Astrocyte (in vitro differentiated cells and primary cell): ENCODE measurements around the gene TTC34. TPM values are rescaled to one million over a fixed set of nuclear protein-coding genes. Genes with fewer than 3 reads are reported as not detected.

Experiments
- DNase-seq: peaks from one replicate; pipeline ENCODE4 v3.0.0-alpha.2; 2010; ENCODE audit warnings: low read depth
- FAIRE-seq: peaks from 2 replicates; lab custom pipeline; 2011; peaks lifted over from hg19 to GRCh38; lab: Jason Lieb, UNC
- H2AFZ ChIP-seq: 2 replicates; pipeline ENCODE4 v1.6.0; 2012; ENCODE audit warnings: low read depth, low read length, inconsistent platforms
- H3K27ac ChIP-seq: 2 replicates; pipeline ENCODE4 v1.5.1; 2011; ENCODE audit warnings: low read depth, low read length, inconsistent platforms
- H3K27me3 ChIP-seq: 2 replicates; pipeline ENCODE4 v1.6.0; 2011; ENCODE audit warnings: low read length, inconsistent platforms; ENCODE audit not compliant: insufficient read depth
- H3K36me3 ChIP-seq: 2 replicates; pipeline ENCODE4 v1.5.1; 2011; ENCODE audit warnings: low read length, inconsistent platforms; ENCODE audit not compliant: insufficient read depth
- H3K4me1 ChIP-seq: 2 replicates; pipeline ENCODE4 v1.5.1; 2011; ENCODE audit warnings: low read length, inconsistent platforms; ENCODE audit not compliant: insufficient read depth
- H3K4me2 ChIP-seq: 2 replicates; pipeline ENCODE4 v1.6.0; 2012; ENCODE audit warnings: low read length, inconsistent platforms
- H3K4me3 ChIP-seq: 2 replicates; pipeline ENCODE4 v1.5.1; 2011; ENCODE audit warnings: low read depth, mild to moderate bottlenecking, low read length, inconsistent platforms; ENCODE audit not compliant: insufficient read depth
- H3K79me2 ChIP-seq: 2 replicates; pipeline ENCODE4 v1.6.0; 2012; ENCODE audit warnings: mild to moderate bottlenecking, low read length, inconsistent platforms; ENCODE audit not compliant: insufficient read depth
- H3K9ac ChIP-seq: 2 replicates; pipeline ENCODE4 v1.6.0; 2012; ENCODE audit warnings: mild to moderate bottlenecking, low read length, inconsistent platforms
- H3K9me3 ChIP-seq: 2 replicates; pipeline ENCODE4 v1.5.1; 2012; ENCODE audit warnings: low read depth, mild to moderate bottlenecking, low read length, inconsistent platforms; ENCODE audit not compliant: insufficient read depth
- H4K20me1 ChIP-seq: 2 replicates; pipeline ENCODE4 v1.6.0; 2012; ENCODE audit warnings: low read length, inconsistent platforms; ENCODE audit not compliant: insufficient read depth
- H3K27ac Mint-ChIP-seq: one replicate; pipeline ENCODE4 v1.8.0; 2021; ENCODE audit warnings: mild to moderate bottlenecking, mixed read lengths; ENCODE audit not compliant: unreplicated experiment
- H3K27me3 Mint-ChIP-seq: one replicate; pipeline ENCODE4 v1.8.0; 2021; ENCODE audit warnings: low read depth, mixed read lengths; ENCODE audit not compliant: unreplicated experiment
- H3K36me3 Mint-ChIP-seq: one replicate; pipeline ENCODE4 v1.8.0; 2021; ENCODE audit warnings: low read depth, mixed read lengths; ENCODE audit not compliant: unreplicated experiment
- H3K4me1 Mint-ChIP-seq: one replicate; pipeline ENCODE4 v1.8.0; 2021; ENCODE audit warnings: low read depth, mixed read lengths; ENCODE audit not compliant: unreplicated experiment
- H3K4me3 Mint-ChIP-seq: one replicate; pipeline ENCODE4 v1.8.0; 2021; ENCODE audit warnings: mild to moderate bottlenecking, moderate library complexity, mixed read lengths; ENCODE audit not compliant: unreplicated experiment
- H3K9me3 Mint-ChIP-seq: one replicate; pipeline ENCODE4 v1.8.0; 2021; ENCODE audit warnings: mild to moderate bottlenecking, mixed read lengths; ENCODE audit not compliant: unreplicated experiment
- CTCF ChIP-seq: IDR thresholded peaks from 2 replicates; pipeline ENCODE4 v1.5.1; 2011; ENCODE audit warnings: low read depth, mild to moderate bottlenecking, inconsistent platforms, low read length, moderate library complexity; ENCODE audit not compliant: insufficient read depth
- EZH2 ChIP-seq: IDR thresholded peaks from 2 replicates; pipeline ENCODE4 v1.6.1; 2012; ENCODE audit warnings: mild to moderate bottlenecking, low read length, inconsistent platforms; ENCODE audit not compliant: insufficient read depth
- total RNA-seq: library from RNA; stranded (reverse); gene quantifications from 2 replicates; pipeline ENCODE4 v1.2.1, GENCODE V29; 2021

TTC34 gene
- total RNA-seq, 1 donor from 2014 or later = 0.39 TPM

DNA sequence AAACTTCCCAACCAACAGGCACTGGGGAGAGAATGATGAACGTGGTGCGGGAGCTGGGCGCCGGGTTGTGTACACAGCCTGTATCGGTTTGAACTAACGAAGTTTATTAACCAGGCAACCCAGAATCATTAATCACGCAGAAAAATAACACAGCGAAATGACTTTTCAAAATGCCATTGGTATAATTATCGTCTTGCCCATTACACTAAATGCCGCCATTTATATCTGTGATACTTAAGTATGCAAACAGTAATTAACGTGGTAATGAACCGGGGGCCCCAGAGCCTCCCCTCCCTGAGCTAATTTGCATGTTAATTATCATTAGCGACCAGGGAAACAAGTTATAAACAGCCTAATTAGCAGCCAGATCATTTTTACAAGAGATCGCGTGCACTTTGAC, 5.1 kb upstream of the TTC34 start:
- H3K4me2 ChIP-seq = no peak overlapping the region
- no peak overlapping the region for H2AFZ ChIP-seq
- no peak for DNase-seq
- Mint-ChIP-seq H3K36me3 (no peaks in the 10 kb centered on the region), H3K9me3 (peaks cover 4% of the 10 kb centered on the region), H3K4me1 (no peaks in the 10 kb centered on the region), H3K27ac (no peak overlapping the region), H3K4me3 (no peak overlapping the region), H3K27me3 (peaks cover 4% of the 10 kb centered on the region)
- H3K27ac ChIP-seq = no peak overlapping the region
- H3K4me3 ChIP-seq = no peak overlapping the region
- no peaks in the 10 kb centered on the region for H4K20me1 ChIP-seq
- H3K79me2 ChIP-seq = no peaks in the 10 kb centered on the region
- no peaks in the 10 kb centered on the region for H3K4me1 ChIP-seq
- H3K27me3 ChIP-seq = no peaks in the 10 kb centered on the region
- FAIRE-seq = no peak
- no peaks in the 10 kb centered on the region for H3K9me3 ChIP-seq
- no peak overlapping the region for H3K9ac ChIP-seq
- H3K36me3 ChIP-seq = no peaks in the 10 kb centered on the region
- TF ChIP-seq EZH2 (no peak), CTCF (no peak)

- TF ChIP-seq CTCF = no peak
- TF ChIP-seq EZH2 = no peak
- H3K27ac Mint-ChIP-seq = no peak overlapping the region
- no peaks in the 10 kb centered on the region for H3K4me1 Mint-ChIP-seq
- H4K20me1 ChIP-seq = no peaks in the 10 kb centered on the region
- H3K27ac ChIP-seq = no peak overlapping the region
- H3K4me2 ChIP-seq = no peak overlapping the region
- H3K36me3 Mint-ChIP-seq = no peaks in the 10 kb centered on the region
- H3K4me1 ChIP-seq = no peaks in the 10 kb centered on the region
- no peaks in the 10 kb centered on the region for H3K36me3 ChIP-seq
- peaks cover 4% of the 10 kb centered on the region for H3K9me3 Mint-ChIP-seq
- DNase-seq (no peak), FAIRE-seq (no peak)
- no peaks in the 10 kb centered on the region for H3K9me3 ChIP-seq
- H3K4me3 Mint-ChIP-seq = no peak overlapping the region
- no peak overlapping the region for H3K4me3 ChIP-seq
- no peaks in the 10 kb centered on the region for H3K79me2 ChIP-seq
- H3K27me3 ChIP-seq = no peaks in the 10 kb centered on the region
- no peak overlapping the region for H2AFZ ChIP-seq
- H3K27me3 Mint-ChIP-seq = peaks cover 4% of the 10 kb centered on the region
- H3K9ac ChIP-seq = no peak overlapping the region
These were observed 4.4 kb upstream of the TTC34 start for GRCh38 chr1:2805801-2806430.

GRCh38 chr1:2804628-2805351, 3.3 kb upstream of the TTC34 start:
- Mint-ChIP-seq H3K4me1 (no peaks in the 10 kb centered on the region), H3K9me3 (peaks cover 4% of the 10 kb centered on the region)

More at GRCh38 chr1:2804628-2805351, 3.3 kb upstream of the TTC34 start:
- H3K4me2 ChIP-seq = no peak overlapping the region
- TF ChIP-seq EZH2 (no peak), CTCF (no peak)
- no peaks in the 10 kb centered on the region for H3K36me3 Mint-ChIP-seq
- peaks cover 4% of the 10 kb centered on the region for H3K27me3 Mint-ChIP-seq
- no peak overlapping the region for H3K4me3 ChIP-seq
- no peak overlapping the region for H3K27ac Mint-ChIP-seq
- FAIRE-seq (no peak), DNase-seq (no peak)
- H3K36me3 ChIP-seq = no peaks in the 10 kb centered on the region
- H3K9me3 ChIP-seq = no peaks in the 10 kb centered on the region
- no peak overlapping the region for H3K4me3 Mint-ChIP-seq
- H3K27me3 ChIP-seq = no peaks in the 10 kb centered on the region
- no peaks in the 10 kb centered on the region for H4K20me1 ChIP-seq
- H3K79me2 ChIP-seq = no peaks in the 10 kb centered on the region
- no peak overlapping the region for H3K27ac ChIP-seq
- H3K4me1 ChIP-seq = no peaks in the 10 kb centered on the region
- H2AFZ ChIP-seq = no peak overlapping the region
- H3K9ac ChIP-seq = no peak overlapping the region
